Erythroblast (primary cell): Measurements from ENCODE around the gene OGDH.

Experiments used
- GATA1 ChIP-seq: IDR thresholded peaks from 2 replicates; pipeline ENCODE4 v1.6.1; 2011; ENCODE audit warnings: low read depth, mild to moderate bottlenecking, control low read depth, low read length, moderate library complexity
- POLR2A ChIP-seq: IDR thresholded peaks from 2 replicates; pipeline ENCODE4 v1.6.1; 2011; ENCODE audit warnings: mild to moderate bottlenecking, low read length

DNA sequence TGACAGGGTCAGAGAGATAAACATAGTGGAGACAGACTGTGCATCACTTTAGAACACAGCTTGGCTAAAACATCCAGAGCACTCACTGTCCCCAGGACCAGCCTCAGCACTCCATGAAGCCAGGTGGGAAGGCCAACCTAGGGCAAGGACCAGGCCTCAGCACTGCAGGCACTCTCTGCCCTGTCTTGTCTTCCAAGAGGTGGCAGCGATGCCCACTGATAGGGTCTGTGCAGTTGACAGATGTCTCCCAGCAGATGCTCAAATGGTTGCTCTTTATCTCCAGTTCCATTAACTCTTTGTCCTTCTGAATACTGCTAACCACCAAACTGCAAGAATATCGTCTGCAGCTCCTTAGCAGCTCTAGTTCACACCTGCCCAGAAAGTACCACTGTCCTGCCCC lies 41.8 kb upstream of the OGDH start:
- TF ChIP-seq POLR2A (peak; percentile 23), GATA1 (no peak)
